Activated naive CD8-positive, alpha-beta T cell (primary cell): ENCODE results near the gene SRRM2.
A peak's percentile ranks its signal among the peaks of the same experiment; 100 is the strongest.

Source experiments
- H3K27ac Mint-ChIP-seq: one replicate; pipeline ENCODE4 v1.8.0; 2021; ENCODE audit warnings: mixed read lengths
- H3K27me3 Mint-ChIP-seq: one replicate; pipeline ENCODE4 v1.8.0; 2021; ENCODE audit warnings: mixed read lengths
- H3K36me3 Mint-ChIP-seq: one replicate; pipeline ENCODE4 v1.8.0; 2021; ENCODE audit warnings: mixed read lengths
- H3K4me1 Mint-ChIP-seq: one replicate; pipeline ENCODE4 v1.8.0; 2021; ENCODE audit warnings: low read depth, mixed read lengths
- H3K4me3 Mint-ChIP-seq: one replicate; pipeline ENCODE4 v1.8.0; 2021; ENCODE audit warnings: mild to moderate bottlenecking, mixed read lengths
- H3K9me3 Mint-ChIP-seq: one replicate; pipeline ENCODE4 v1.8.0; 2021; ENCODE audit warnings: low read depth, mixed read lengths

The SRRM2 gene

GRCh38 chr16:2773188-2773968 lies 20.9 kb downstream of the SRRM2 start:
- Mint-ChIP-seq H3K27ac (peak overlapping the region; percentile 17), H3K27me3 (no peaks in the 10 kb centered on the region), H3K9me3 (no peaks in the 10 kb centered on the region), H3K36me3 (no peaks in the 10 kb centered on the region), H3K4me1 (peaks cover 36% of the 10 kb centered on the region), H3K4me3 (no peak overlapping the region)

DNA sequence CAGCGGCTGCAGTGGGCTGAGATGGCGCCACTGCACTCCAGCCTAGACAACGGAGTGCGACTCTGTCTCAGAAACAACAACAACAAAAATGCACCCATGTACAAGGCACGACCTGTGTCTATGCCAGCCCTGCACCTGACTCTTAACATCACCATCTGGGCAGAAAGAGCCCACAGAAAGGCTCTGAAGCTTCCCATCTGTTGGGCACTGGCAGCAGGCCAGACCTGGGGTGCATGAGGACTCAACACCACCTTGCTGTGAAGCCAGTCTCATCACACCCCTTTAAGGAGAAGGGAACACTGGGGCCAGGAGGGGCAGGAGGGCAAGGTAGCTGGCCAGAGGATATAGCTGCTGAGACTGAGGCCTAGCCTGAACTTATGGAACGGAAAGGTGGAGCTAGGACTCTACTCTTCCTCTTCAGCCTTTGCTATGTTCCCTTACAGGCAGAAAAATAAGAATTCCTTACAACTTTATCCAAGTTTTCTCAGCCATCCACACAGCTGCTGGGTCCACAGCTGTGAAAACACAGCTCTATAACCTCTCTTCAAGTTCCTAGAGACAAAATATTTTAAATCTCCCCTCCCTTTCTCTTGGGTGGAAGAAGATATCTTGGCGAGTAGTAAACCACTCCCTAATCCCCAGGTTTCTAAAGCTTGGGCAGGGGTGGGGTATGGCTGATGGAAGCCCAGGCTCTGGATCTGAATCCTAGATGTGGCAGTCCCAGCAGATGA lies 21.9 kb downstream of the SRRM2 start:
- Mint-ChIP-seq H3K9me3 (no peaks in the 10 kb centered on the region), H3K4me1 (peaks cover 43% of the 10 kb centered on the region), H3K27me3 (no peaks in the 10 kb centered on the region), H3K27ac (peak overlapping the region; percentile 28), H3K4me3 (no peak overlapping the region), H3K36me3 (no peaks in the 10 kb centered on the region)

DNA sequence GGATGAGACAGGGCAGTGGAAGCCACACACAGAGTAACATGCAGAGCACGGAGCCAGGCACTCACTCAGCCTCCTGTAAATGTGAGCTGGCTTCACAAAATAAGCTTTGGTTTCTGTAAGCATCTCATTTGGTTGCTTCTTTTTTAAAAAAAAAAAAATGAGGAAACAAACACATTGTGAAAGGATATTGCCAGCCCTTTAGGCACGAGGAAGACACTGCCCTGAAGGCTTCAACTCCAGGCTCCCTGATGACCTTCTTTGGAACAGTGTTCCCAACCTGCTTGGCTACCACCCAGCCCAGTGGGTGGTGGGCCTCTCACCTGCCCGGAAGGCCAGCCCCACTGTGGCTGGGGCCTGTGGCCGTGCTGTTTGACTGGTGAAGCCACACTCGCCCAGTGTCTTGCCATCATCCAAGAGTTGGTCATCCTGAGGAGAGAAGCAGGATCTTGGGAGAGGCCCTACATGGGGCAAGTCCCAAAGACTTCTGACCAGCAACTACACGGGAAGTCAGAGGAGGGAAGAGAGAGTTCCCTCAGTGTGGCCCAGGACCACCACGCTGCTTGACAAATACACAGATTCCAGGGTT lies 22.8 kb downstream of the SRRM2 start:
- no peak overlapping the region for H3K27ac Mint-ChIP-seq
- no peaks in the 10 kb centered on the region for H3K27me3 Mint-ChIP-seq
- no peaks in the 10 kb centered on the region for H3K36me3 Mint-ChIP-seq
- H3K4me1 Mint-ChIP-seq, result peaks cover 44% of the 10 kb centered on the region
- no peaks in the 10 kb centered on the region for H3K9me3 Mint-ChIP-seq
- peak overlapping the region; percentile 96 for H3K4me3 Mint-ChIP-seq

DNA sequence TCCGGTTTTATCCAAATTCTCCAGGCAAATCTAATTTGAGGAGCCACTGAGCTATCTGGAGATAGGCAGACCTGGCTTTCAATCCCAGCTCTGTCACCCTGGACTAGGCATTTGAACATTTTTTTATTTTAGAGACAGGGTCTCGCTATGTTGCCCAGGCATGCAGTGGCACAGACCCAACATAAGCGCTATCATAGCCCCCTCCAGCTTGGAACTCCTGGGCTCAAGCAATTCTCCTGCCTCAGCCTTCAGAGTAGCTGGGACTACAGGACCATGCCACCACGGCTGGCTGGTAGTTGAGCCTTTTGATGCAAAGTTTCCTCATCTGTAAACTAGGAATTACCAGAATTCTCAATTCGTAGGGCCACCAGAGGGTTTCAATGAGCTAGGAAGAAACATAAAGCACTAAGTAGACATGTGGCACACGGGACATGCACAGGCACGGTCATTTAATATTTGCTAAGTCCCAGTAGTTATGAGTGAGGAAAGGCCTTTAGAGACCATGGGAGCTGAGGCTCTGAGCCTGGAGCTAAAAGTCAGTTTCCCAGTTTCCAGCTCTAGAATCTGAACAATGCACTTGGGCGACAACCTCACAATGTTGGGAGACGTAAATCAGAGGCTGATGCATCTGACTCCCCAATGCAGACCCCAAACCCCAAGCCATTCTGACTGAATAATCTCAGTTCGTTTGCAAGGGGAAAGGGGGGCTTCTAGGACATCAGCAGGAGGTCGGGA lies 23.5 kb downstream of the SRRM2 start:
- H3K36me3 Mint-ChIP-seq, result no peaks in the 10 kb centered on the region

DNA sequence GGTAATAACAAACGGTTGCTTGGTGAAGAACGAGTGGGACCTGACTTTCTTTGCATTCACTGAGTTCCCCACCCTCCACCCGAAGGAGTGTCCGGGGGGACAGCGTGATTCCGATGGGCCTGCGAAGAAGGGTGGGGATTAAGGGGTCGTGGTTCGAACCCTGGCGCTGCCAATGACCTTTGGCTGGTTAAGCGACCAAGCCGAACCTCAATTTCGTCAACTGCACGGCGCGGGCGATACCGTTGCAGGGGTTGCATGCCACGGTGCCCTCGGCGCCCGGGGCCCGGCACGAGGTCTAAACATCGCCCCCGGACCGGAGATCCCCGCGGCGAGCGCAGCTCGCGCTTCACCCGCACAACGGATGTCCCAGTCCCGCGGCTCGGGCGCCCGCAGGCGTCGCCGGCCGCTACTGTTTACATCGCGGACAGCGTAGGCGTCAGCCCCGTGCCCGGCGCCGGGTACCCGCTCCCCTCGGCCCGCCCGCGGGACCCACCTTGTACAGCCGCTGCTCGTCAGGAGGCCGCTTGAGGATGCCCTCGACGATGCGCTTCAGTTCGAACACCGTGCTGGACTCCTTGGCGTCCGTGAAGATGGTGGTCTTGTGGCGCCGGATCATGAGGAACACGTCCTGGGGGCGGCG lies 24.2 kb downstream of the SRRM2 start:
- Mint-ChIP-seq H3K36me3 (no peaks in the 10 kb centered on the region), H3K27me3 (no peaks in the 10 kb centered on the region), H3K4me3 (peak overlapping the region; percentile 96), H3K9me3 (no peaks in the 10 kb centered on the region), H3K4me1 (peaks cover 43% of the 10 kb centered on the region), H3K27ac (peak overlapping the region; percentile 94)

More for the DNA sequence above, 23.5 kb downstream of the SRRM2 start:
- H3K9me3 Mint-ChIP-seq, result no peaks in the 10 kb centered on the region
- H3K27ac Mint-ChIP-seq, result peak overlapping the region; percentile 94
- no peaks in the 10 kb centered on the region for H3K27me3 Mint-ChIP-seq
- H3K4me3 Mint-ChIP-seq, result peak overlapping the region; percentile 96
- H3K4me1 Mint-ChIP-seq, result peaks cover 44% of the 10 kb centered on the region

DNA sequence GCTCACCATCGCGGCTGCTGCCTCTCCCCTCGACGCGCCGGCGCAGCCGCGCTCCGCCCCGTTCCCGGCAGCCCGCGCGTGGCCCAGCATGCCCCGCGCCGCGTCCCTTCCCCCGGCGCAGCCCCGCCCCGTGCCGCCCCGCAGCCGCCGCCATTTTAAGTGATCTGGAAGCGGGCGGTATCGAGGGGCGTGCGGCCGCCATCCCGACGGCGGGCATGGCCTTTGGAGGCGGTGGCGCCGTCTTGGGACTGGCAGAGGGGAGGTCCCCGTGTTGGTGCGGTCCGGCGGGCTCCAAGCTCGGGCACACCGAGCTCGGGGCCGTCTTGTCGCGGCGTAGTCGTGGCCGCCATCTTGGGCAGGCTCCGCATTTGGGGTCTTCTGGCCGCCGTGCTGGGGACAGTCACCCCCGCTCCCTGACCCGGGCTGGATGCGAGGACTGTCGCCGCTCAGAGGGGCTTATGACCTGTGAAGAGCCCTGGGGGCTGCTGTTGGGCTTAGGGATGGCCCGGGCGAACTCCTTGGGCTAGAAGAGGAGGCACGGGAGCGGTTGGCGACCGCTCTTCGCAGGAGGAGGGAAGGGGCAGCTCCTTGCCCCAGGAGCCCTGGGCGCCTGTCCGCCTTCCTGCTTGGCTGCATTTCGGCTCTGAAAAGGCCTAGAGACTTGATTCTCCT lies 24.9 kb downstream of the SRRM2 start, which contains the start of gene ELOB:
ELOB (minus strand) TSS at position 50 of the 672 bp plus-strand sequence; CDS start at position 9, 41 bp downstream.
- peak within 1 kb of the TSS; percentile 98 for H3K27ac Mint-ChIP-seq
- no peaks in the 10 kb centered on the region for H3K36me3 Mint-ChIP-seq
- peak within 1 kb of the TSS; percentile 96 for H3K4me3 Mint-ChIP-seq
- H3K27me3 Mint-ChIP-seq, result no peaks in the 10 kb centered on the region
- H3K4me1 Mint-ChIP-seq, result peaks cover 41% of the 10 kb centered on the region
- no peaks in the 10 kb centered on the region for H3K9me3 Mint-ChIP-seq

- Mint-ChIP-seq H3K4me1 (peaks cover 35% of the 10 kb centered on the region), H3K27ac (peak overlapping the region; percentile 98), H3K4me3 (peak overlapping the region; percentile 94), H3K9me3 (no peaks in the 10 kb centered on the region), H3K27me3 (no peaks in the 10 kb centered on the region), H3K36me3 (no peaks in the 10 kb centered on the region)
Observed at GRCh38 chr16:2777903-2778629, 25.6 kb downstream of the SRRM2 start.

DNA sequence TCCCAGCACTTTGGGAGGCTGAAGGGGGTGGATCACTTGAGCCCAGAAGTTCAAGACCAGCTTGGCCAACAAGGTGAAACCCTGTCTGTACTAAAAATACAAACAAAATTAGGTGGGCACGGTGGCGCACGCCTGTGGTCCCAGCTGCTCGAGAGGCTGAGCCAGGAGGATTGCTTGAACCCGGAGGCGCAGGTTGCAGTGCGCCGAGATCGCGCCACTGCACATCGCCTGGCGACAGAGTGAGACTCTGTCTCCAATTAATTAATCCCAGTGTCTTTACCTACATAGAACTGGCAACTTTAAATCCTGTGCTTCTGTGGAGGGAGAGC lies 26.2 kb downstream of the SRRM2 start:
- Mint-ChIP-seq H3K9me3 (no peaks in the 10 kb centered on the region), H3K4me3 (peak overlapping the region; percentile 94), H3K27ac (peak overlapping the region; percentile 98), H3K4me1 (peaks cover 32% of the 10 kb centered on the region), H3K27me3 (no peaks in the 10 kb centered on the region), H3K36me3 (no peaks in the 10 kb centered on the region)

DNA sequence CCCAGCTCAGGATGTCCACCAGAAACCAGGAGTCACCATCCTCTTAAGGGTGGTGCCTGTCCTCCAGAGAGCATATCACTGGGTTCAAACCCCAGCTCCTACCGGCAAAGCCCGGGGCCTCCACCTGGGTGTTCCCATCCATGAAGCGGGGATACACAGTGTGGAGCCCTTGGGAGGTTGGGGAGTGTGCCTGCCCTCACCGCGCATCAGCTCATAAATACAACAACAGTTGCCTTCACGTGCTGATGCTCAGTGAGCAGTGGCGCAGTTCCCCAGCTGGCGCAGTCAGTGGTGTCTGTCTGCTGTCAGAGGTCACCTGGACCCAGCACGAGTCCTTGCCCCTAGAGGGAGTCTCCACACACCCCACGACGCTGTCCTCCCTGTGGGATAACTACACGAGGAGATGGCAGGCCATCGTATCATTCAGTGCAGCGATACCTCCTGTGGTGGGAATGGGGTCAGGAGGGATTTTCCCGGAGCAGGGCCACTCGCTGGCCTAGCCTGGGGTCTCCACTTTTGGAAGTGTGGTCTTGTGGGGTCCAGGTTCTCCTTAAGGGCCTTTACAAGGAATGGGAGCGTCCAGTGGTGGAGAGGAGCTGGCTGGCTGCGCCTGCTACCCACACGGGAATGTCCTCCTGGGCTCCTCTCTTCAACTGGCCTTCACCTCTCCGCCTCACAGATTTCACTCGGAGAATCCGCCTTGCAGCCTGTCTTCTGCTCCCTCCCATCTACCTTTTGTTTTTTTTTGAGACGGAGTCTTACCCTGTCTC lies 26.9 kb downstream of the SRRM2 start:
- H3K36me3 Mint-ChIP-seq, result no peaks in the 10 kb centered on the region
- H3K27ac Mint-ChIP-seq, result peak overlapping the region; percentile 98
- peak overlapping the region; percentile 94 for H3K4me3 Mint-ChIP-seq

GRCh38 chr16:2779978-2780898 lies 27.8 kb downstream of the SRRM2 start:
- no peaks in the 10 kb centered on the region for H3K36me3 Mint-ChIP-seq
- no peaks in the 10 kb centered on the region for H3K27me3 Mint-ChIP-seq
- peak overlapping the region; percentile 42 for H3K4me3 Mint-ChIP-seq
- no peaks in the 10 kb centered on the region for H3K9me3 Mint-ChIP-seq
- peak overlapping the region; percentile 77 for H3K27ac Mint-ChIP-seq
- H3K4me1 Mint-ChIP-seq, result peaks cover 25% of the 10 kb centered on the region

More for the DNA sequence above, 26.9 kb downstream of the SRRM2 start:
- H3K27me3 Mint-ChIP-seq, result no peaks in the 10 kb centered on the region
- H3K4me1 Mint-ChIP-seq, result peaks cover 29% of the 10 kb centered on the region
- no peaks in the 10 kb centered on the region for H3K9me3 Mint-ChIP-seq

DNA sequence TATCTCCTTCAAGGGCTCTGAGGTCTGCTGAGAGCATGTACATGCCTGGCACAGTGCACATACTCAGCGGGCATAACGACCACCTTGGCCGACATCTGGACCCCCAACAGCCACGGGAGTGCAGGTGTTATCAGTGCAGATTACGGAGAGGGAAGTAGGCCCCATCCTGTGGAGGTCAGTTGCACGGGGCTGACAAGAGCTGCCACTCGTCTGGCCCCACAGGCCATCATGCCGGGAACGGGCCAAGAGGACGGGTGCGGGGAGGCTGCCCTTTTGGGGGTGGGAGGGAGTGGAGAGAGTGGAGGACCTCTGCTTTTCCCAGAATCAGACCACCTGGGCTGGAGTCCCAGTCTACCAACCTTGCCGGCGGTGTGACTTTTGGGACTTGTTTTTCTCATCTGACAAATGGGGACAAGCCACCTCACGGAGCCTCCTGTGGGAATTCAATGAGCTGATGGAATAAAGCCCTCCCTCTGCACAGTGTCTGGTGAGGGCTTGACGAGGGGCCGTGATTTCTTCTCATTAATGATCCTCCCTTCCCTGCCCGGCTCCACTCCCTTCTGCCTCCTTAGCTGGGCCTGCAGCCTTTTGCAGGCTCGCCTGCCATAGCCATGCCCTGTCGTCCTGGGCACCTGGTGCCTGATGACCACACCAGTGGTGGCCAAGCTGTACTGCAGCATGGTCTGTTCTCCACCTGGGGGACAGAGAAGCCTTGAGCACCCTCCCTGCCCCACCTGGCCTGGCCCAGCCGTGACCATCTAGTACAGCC lies 30.3 kb downstream of the SRRM2 start:
- no peaks in the 10 kb centered on the region for H3K36me3 Mint-ChIP-seq
- H3K4me1 Mint-ChIP-seq, result peaks cover 21% of the 10 kb centered on the region
- no peaks in the 10 kb centered on the region for H3K9me3 Mint-ChIP-seq
- H3K27ac Mint-ChIP-seq, result no peak overlapping the region
- H3K27me3 Mint-ChIP-seq, result no peaks in the 10 kb centered on the region
- H3K4me3 Mint-ChIP-seq, result no peak overlapping the region
